Stimulated activated naive CD8-positive, alpha-beta T cell treated with anti-CD3 and anti-CD28 coated beads, Interleukin-15, amount 100 ng/mL, for 72 hours (primary cell): ENCODE measurements around the gene FGF10.

Source experiments
- ATAC-seq: fragments of 150-1000 bp; cut with Tn5 transposase; 2 replicates; pipeline ENCODE4 v1.10.0; 2021; ENCODE audit warnings: mild to moderate bottlenecking, moderate library complexity
- DNase-seq, 2 donors: peaks; one replicate each; pipeline ENCODE4 v3.0.0; 2021 to 2022
- H3K27ac Mint-ChIP-seq, 2 donors: one replicate each; pipeline ENCODE4 v1.8.0; 2022; ENCODE audit warnings: mild to moderate bottlenecking in 2 of 2, mixed read lengths in 2 of 2, moderate library complexity in 2 of 2
- H3K27me3 Mint-ChIP-seq: one replicate; pipeline ENCODE4 v1.8.0; 2022; ENCODE audit warnings: mixed read lengths
- H3K4me1 Mint-ChIP-seq: one replicate; pipeline ENCODE4 v1.8.0; 2022; ENCODE audit warnings: mild to moderate bottlenecking, mixed read lengths
- H3K4me3 Mint-ChIP-seq, 2 donors: one replicate each; pipeline ENCODE4 v1.8.0; 2022; ENCODE audit warnings: mild to moderate bottlenecking in 2 of 2, mixed read lengths in 2 of 2, moderate library complexity in 1 of 2
- H3K9me3 Mint-ChIP-seq, 2 donors: one replicate each; pipeline ENCODE4 v1.8.0; 2022; ENCODE audit warnings: mixed read lengths in 2 of 2

The FGF10 gene

DNA sequence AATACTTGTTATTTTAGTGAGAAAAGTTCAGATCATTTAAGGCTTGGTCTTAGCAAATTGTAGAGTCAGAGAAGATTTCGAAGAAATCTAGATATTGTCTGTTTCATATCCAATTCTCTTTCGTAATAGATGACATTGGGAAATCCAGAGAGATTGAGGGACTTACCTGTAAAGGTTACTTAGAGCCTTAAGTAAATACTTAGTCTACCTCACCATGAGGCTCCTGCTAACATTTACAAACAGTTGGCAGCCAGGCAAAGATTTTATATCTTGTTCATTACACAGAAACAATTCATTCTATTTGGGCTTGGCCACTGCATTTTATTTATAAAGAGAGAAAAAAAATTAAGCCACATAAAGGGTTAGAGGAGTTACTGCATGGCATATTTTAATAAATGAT lies 70.3 kb downstream of the FGF10 start:
- H3K4me3 Mint-ChIP-seq = no peak overlapping the region
- no peaks in the 10 kb centered on the region for H3K4me1 Mint-ChIP-seq
- no peak overlapping the region for H3K27ac Mint-ChIP-seq
- H3K27me3 Mint-ChIP-seq = no peaks in the 10 kb centered on the region
- H3K9me3 Mint-ChIP-seq = no peaks in the 10 kb centered on the region
- no peak for ATAC-seq
- no peak for DNase-seq

DNA sequence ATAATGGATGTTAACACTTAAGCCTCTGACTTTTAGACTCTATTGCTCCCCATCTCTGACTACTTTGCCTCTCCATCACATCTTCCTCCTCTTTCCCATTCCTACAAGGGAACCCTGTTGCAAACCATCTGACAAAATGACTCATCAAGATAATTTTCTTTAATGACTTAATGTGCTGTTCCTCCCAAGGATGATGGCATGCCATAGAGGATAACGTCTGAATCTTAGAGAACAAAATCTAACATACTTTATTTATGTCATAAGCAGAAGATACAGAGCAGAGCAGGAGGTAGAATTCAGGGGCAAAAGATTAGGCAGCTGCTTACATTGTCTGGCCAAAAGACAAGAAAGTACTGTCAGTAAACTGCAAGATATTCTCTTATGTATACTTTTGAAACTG lies 76.8 kb downstream of the FGF10 start:
- H3K4me1 Mint-ChIP-seq = no peaks in the 10 kb centered on the region
- no peak for ATAC-seq
- no peak overlapping the region for H3K4me3 Mint-ChIP-seq
- no peak for DNase-seq
- H3K9me3 Mint-ChIP-seq = peaks cover 0 to 4% of the 10 kb centered on the region in 2 donors
- H3K27ac Mint-ChIP-seq = no peak overlapping the region
- H3K27me3 Mint-ChIP-seq = no peaks in the 10 kb centered on the region

DNA sequence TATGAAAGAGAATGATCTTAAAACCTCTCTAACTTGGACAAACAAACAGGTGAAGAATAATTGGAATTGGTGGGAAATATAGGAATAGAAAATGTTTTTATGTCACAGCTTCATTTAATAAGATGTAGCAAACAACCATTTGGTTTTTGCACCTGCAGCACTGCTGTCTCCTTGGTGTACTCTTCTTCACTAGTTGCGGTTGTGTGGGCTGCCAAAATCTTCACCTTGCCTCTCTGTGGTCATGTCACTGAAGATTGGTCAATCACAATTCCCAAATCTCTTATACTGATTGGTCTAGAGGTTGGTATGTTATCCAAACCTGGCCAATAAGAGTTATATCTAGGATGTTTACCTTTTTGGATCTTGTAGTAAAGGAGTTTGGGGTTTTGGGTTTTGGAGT lies 88.7 kb downstream of the FGF10 start:
- no peak overlapping the region for H3K27ac Mint-ChIP-seq
- H3K4me1 Mint-ChIP-seq = no peaks in the 10 kb centered on the region
- H3K27me3 Mint-ChIP-seq = no peaks in the 10 kb centered on the region
- peaks cover 0 to 8% of the 10 kb centered on the region in 2 donors for H3K9me3 Mint-ChIP-seq
- H3K4me3 Mint-ChIP-seq = no peak overlapping the region
- DNase-seq (no peak), ATAC-seq (no peak)

DNA sequence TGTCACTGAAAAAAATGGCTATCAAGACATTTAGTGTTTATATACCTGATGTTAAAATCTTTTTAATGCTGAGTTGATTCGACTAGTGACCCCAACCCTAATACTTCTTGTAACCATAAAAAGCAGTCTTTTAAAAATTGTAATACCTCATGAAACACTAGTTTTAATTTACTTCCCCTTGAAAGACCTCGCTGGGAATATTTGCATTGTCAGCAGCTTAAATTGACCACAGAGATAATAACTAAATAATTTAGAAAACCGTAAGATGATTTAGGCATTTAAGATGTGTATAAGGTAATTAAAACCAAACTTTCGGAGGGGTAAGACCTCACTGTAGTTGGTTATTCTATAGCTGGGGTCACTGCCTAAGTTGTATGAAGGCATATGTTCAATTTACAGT lies 89.8 kb downstream of the FGF10 start:
- Mint-ChIP-seq H3K9me3 (no peaks in the 10 kb centered on the region), H3K4me1 (no peaks in the 10 kb centered on the region), H3K4me3 (no peak overlapping the region), H3K27me3 (no peaks in the 10 kb centered on the region), H3K27ac (no peak overlapping the region)
- ATAC-seq (no peak), DNase-seq (no peak)

DNA sequence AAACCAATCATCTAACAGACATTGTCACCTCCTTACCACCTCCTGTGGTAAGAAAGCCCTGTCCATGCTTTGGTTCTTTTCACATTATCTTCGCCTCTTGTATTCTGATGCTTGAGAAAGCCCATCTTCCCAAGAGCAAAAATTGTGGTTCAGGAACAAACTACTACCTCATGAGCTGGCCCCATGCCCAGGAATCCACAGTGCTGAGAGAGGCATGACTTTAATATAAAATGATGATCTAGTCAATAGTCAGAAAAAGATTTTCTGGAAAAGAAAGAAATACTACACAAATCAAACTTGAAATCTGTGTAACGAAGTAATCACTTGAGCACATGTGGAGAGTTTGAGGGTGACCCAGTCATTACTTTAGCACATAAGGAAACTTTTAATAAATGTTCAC lies 94.7 kb downstream of the FGF10 start:
- Mint-ChIP-seq H3K27ac (no peak overlapping the region), H3K4me3 (no peak overlapping the region), H3K4me1 (no peaks in the 10 kb centered on the region), H3K27me3 (no peaks in the 10 kb centered on the region), H3K9me3 (peaks cover 0 to 5% of the 10 kb centered on the region in 2 donors)
- ATAC-seq (no peak), DNase-seq (no peak)

DNA sequence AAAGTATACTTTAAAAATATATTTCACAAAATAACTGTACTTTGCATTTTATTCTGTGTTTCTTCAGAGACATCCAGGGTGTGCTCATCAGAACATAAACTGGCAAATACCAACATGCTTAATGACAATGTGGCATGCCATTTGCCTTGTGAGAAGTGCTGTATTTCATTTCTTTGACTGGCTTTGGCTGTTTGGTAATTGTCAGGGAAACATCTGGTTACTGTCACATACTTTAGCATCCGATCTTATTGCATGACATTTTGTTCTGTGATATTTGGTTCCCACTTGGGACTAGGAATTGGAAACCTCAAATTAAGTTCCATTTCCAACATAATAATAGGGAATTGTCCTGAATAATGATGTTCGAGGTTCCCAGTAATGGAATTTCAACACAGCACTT lies 96.5 kb downstream of the FGF10 start:
- Mint-ChIP-seq H3K4me3 (no peak overlapping the region), H3K27ac (no peak overlapping the region), H3K27me3 (no peaks in the 10 kb centered on the region), H3K4me1 (no peaks in the 10 kb centered on the region), H3K9me3 (peaks cover 0 to 11% of the 10 kb centered on the region in 2 donors)
- DNase-seq (no peak), ATAC-seq (no peak)

DNA sequence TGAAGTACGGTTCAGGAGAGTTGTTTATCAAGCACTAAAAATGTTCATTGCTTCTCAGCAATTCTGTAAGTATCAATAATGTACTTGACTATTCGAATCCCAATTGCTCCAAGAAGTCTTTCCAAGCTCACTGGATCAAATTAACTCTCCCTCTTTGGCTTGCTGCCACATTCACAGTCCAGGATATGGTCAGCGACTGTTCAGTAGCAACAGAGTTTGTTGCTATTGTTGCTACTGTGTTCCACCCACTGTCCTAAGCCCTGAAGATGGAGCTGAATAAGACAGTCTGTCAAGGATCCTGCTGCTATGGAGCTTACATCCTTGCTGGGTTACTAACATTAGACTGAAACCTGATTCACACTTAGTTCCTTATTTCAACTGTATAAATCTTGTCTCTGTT lies 110.8 kb downstream of the FGF10 start:
- DNase-seq = no peak
- ATAC-seq = no peak
- Mint-ChIP-seq H3K27ac (no peak overlapping the region), H3K27me3 (no peaks in the 10 kb centered on the region), H3K4me1 (no peaks in the 10 kb centered on the region), H3K9me3 (peaks cover 4 to 7% of the 10 kb centered on the region in 2 donors), H3K4me3 (no peak overlapping the region)

DNA sequence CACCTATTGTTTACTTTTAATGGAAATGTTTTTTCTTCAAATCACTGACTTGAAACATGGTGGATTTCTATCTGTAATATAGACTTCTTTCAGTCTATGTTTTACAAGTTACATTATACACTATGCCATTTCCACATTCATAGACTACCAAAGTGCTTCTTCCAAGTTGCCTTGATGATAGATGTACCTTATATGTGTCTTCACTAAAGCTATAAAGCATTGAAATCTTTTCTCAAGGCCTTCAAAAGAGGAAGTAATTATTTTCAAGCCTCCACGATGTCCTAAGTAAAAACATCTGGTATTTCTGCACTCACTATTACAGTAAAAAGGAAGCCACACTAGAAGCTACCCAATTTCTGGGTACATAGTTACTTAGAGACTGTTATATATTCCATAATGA lies 113.3 kb downstream of the FGF10 start:
- H3K27ac Mint-ChIP-seq = no peak overlapping the region
- no peaks in the 10 kb centered on the region for H3K27me3 Mint-ChIP-seq
- no peak for DNase-seq
- no peaks in the 10 kb centered on the region for H3K4me1 Mint-ChIP-seq
- ATAC-seq = no peak
- no peak overlapping the region for H3K4me3 Mint-ChIP-seq
- H3K9me3 Mint-ChIP-seq = peaks cover 3 to 4% of the 10 kb centered on the region in 2 donors

DNA sequence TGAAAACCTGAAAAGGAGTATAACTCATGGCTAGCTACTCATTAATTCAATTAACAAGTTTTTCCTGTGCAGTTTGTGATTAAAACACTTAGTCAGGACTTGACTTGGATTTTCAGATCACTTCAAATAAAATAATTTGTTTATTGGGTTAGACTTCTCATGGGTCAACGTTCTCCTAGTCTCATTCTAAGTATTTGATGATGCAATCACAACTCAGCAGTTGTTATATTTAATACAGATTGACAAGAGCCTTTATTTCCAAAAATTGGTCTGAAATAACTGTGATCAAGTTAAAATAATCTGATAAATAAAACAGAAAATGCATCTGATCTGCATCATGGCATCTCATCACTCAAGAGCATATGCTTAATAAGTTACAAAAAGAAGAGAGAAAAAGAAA lies 113.9 kb downstream of the FGF10 start:
- no peak for DNase-seq
- Mint-ChIP-seq H3K27me3 (no peaks in the 10 kb centered on the region), H3K9me3 (no peaks in the 10 kb centered on the region), H3K27ac (no peak overlapping the region), H3K4me1 (no peaks in the 10 kb centered on the region), H3K4me3 (no peak overlapping the region)
- ATAC-seq = no peak

DNA sequence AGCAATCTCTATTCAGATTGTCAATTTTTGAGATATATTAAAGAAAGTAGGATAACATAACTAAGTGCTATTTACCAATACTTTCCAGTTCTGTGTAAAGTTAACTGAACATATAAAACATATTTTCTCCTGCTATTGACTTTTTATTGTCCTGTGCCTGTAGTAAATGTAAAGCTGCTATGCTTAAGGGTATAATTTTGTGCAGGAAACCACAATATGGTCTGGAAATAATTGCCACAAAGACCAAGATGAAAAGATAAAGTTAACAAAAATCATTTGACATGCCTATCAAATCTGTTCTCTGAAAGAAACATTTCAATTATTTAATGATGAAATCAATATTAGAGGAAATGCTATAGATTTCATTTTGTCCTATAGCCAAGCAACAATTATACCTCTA lies 121.3 kb downstream of the FGF10 start:
- no peak overlapping the region for H3K27ac Mint-ChIP-seq
- DNase-seq (no peak), ATAC-seq (no peak)
- no peak overlapping the region for H3K4me3 Mint-ChIP-seq
- no peaks in the 10 kb centered on the region for H3K4me1 Mint-ChIP-seq
- no peaks in the 10 kb centered on the region for H3K9me3 Mint-ChIP-seq
- no peaks in the 10 kb centered on the region for H3K27me3 Mint-ChIP-seq

DNA sequence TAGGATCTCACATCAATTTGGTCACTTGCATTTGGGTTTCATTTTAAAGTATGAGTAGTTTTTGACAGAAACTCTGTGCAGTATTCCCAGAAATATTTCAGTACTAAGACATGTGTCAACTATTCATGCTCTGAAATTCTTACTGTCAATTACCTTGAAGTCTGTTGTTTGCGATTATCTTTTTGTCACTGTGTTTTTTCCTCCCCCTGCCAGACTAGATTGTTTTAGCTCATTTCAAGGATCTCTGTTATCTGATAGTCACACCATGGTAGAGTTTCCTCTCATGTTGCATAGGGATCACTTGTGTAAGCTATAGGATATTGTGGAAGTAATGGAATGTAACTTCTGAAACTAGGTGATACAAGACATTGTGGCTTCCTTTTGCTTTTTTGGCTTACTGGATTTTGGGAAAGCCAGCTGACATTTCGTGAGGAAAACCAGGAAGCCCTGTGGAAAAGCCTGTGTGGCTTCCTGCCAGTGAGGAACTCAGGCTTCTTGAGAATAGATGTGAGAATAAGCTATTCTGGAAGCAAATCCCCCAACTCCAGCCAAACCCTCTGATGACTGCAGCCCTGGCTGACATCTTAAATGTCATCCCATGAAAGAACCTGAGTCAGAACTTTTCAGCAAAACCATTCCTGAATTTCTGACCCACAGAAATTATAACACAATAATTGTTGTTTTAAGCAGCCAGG lies 122.2 kb downstream of the FGF10 start:
- Mint-ChIP-seq H3K4me3 (no peak overlapping the region), H3K27me3 (no peaks in the 10 kb centered on the region), H3K4me1 (no peaks in the 10 kb centered on the region), H3K27ac (no peak overlapping the region), H3K9me3 (peaks cover 0 to 4% of the 10 kb centered on the region in 2 donors)
- ATAC-seq (no peak), DNase-seq (no peak)

DNA sequence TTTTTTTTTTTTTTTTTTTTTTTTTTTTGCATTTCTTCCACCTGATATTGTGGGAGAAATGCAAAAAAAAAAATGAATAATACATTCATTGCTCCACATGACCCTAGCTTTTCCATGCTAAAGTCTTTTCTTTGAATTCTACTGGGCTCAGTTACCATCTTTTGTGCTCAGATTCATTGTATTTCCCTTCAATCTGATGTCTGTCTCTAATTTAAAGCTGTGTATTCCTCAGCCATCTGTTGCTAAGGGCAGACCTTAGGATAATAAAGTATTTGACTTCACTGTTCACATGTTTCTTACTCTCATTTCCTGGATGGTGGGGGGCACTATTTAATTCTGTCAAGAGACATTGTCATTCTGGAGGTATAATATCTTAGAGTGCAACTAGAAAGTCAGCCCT lies 123.5 kb downstream of the FGF10 start:
- H3K4me3 Mint-ChIP-seq = no peak overlapping the region
- H3K9me3 Mint-ChIP-seq = peaks cover 0 to 4% of the 10 kb centered on the region in 2 donors
- no peak overlapping the region for H3K27ac Mint-ChIP-seq
- H3K27me3 Mint-ChIP-seq = no peaks in the 10 kb centered on the region
- no peaks in the 10 kb centered on the region for H3K4me1 Mint-ChIP-seq
- DNase-seq (no peak), ATAC-seq (no peak)

DNA sequence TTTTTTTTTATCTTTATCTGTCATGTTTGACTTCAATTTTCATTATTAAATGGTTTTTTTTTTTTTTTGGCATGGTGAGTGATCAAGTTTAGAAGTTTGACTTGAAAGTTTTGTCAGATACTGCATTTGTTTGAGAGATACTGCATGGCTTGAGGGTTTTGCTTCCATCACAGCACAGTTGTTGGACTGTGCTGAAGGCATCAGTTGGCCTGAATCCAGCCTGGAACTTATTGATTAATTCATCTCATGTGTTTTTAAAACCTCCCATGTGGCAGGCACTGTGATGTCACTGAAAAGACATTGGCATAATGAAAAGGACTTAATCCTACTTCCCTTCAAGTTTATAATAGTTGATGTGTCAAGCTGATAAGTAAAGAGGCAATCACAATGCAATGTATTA lies 128.4 kb downstream of the FGF10 start:
- no peak for DNase-seq
- H3K4me1 Mint-ChIP-seq = no peaks in the 10 kb centered on the region
- H3K9me3 Mint-ChIP-seq = peaks cover 0 to 4% of the 10 kb centered on the region in 2 donors
- no peak overlapping the region for H3K4me3 Mint-ChIP-seq
- ATAC-seq = no peak
- no peak overlapping the region for H3K27ac Mint-ChIP-seq
- H3K27me3 Mint-ChIP-seq = no peaks in the 10 kb centered on the region

DNA sequence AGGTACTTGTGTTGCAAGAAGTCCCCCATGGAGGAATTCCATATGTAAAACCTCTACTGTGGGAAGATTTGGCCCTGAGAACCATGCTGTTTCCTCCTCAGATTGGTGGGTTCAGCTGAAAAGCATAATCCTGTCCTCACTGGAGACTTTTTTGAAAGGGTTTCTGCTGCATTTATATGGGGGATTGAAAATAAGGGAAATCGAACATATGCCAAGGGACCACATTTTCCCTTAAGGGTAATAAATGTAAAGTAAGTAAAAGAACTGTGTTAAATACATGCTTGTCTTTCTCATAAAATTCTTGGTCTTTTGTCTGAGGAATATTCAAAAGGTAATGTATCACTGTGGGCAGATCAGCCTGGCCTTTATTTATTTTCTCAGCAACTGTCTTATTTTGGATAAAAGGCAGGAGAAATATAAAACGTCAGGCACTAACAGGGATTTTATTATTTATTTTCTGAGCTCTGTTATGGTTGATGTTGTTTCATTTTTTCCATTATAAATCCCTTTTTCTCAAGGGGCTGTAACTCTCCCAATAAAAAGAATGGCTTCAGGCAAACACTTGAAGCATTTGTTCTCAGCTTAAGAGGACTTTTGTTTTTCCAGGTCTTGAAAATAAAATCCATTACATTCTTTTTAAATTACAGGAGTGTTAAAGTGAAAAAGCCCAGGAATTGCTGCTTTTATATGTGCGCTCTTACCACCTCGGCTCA lies 131.4 kb downstream of the FGF10 start:
- peaks cover 0 to 4% of the 10 kb centered on the region in 2 donors for H3K9me3 Mint-ChIP-seq
- H3K4me1 Mint-ChIP-seq = no peaks in the 10 kb centered on the region
- H3K27ac Mint-ChIP-seq = no peak overlapping the region
- no peaks in the 10 kb centered on the region for H3K27me3 Mint-ChIP-seq
- no peak overlapping the region for H3K4me3 Mint-ChIP-seq
- no peak for DNase-seq
- no peak for ATAC-seq

DNA sequence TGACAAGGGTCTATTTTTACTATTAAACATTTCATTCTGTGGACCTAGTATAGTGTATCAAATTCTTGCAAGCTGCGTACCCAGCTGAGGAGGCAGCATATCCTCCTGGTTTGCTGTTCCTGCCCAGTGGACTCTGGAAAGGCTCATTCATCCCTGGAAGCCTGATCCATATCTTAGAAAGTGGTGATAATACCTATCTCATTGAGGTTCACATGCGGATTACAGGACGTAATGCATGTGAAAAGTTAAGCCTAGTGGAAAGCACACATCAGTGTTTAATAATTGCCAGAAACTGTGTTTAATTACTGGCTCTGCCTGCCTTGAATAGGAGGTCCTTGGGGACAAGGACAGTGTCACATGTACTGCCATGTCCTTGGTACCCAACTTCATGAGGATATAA lies 132.0 kb downstream of the FGF10 start:
- ATAC-seq = no peak
- Mint-ChIP-seq H3K27ac (no peak overlapping the region), H3K27me3 (no peaks in the 10 kb centered on the region)

More for the DNA sequence above, 132.0 kb downstream of the FGF10 start:
- Mint-ChIP-seq H3K4me3 (no peak overlapping the region), H3K4me1 (no peaks in the 10 kb centered on the region), H3K9me3 (no peaks in the 10 kb centered on the region)
- DNase-seq = no peak
